ENCODE measurements around the gene NCAM1. TPM values are rescaled to one million over a fixed set of nuclear protein-coding genes. Genes with fewer than 3 reads are reported as not detected.
A peak's percentile ranks its signal among the peaks of the same experiment; 100 is the strongest.

The NCAM1 gene
- total RNA-seq, 1 donor from 2014 or later: 3.3 TPM

GRCh38 chr11:113163291-113164030 is 202.2 kb downstream of the NCAM1 start:
- no peak overlapping the region for H3K4me3 ChIP-seq
- H3K4me1 ChIP-seq: peaks cover 0 to 22% of the 10 kb centered on the region in 2 donors
- TF ChIP-seq CTCF (IDR thresholded peaks at IDR 0.05): no peak
- peak overlapping the region; percentile 28 to 44 for H3K27ac ChIP-seq
- no peaks in the 10 kb centered on the region for H3K27me3 ChIP-seq
- no peak for DNase-seq (ENCODE audit: low spot score in 2 of 2)
- intact Hi-C loops (cut with DNase I): loop anchor here (5.0 kb wide), 3 partner anchors 51 to 871 kb away; no protein-coding TSS in a partner anchor
- no peaks in the 10 kb centered on the region for H3K9me3 ChIP-seq
- H3K36me3 ChIP-seq: no peaks in the 10 kb centered on the region

GRCh38 chr11:113166280-113166679 is 205.1 kb downstream of the NCAM1 start:
- H3K27ac ChIP-seq: no peak overlapping the region
- no peak overlapping the region for H3K4me3 ChIP-seq
- H3K36me3 ChIP-seq: no peaks in the 10 kb centered on the region
- intact Hi-C loops (cut with DNase I): no loop called here
- no peak for DNase-seq (ENCODE audit: low spot score in 2 of 2)
- H3K4me1 ChIP-seq: peaks cover 0 to 11% of the 10 kb centered on the region in 2 donors
- no peaks in the 10 kb centered on the region for H3K9me3 ChIP-seq
- no peak for TF ChIP-seq CTCF (IDR thresholded peaks at IDR 0.05)
- no peaks in the 10 kb centered on the region for H3K27me3 ChIP-seq

- intact Hi-C loops (cut with DNase I): no loop called here
- Histone ChIP-seq H3K27ac (no peak overlapping the region), H3K27me3 (no peaks in the 10 kb centered on the region)
Observed at GRCh38 chr11:113167599-113167998, 206.4 kb downstream of the NCAM1 start.

GRCh38 chr11:113168354-113169342 is 207.4 kb downstream of the NCAM1 start:
- H3K27me3 ChIP-seq: no peaks in the 10 kb centered on the region
- no peaks in the 10 kb centered on the region for H3K36me3 ChIP-seq
- no peak for TF ChIP-seq CTCF (IDR thresholded peaks at IDR 0.05)
- no peak overlapping the region for H3K4me3 ChIP-seq
- H3K4me1 ChIP-seq: no peaks in the 10 kb centered on the region
- no peak overlapping the region for H3K27ac ChIP-seq
- no peaks in the 10 kb centered on the region for H3K9me3 ChIP-seq
- DNase-seq (ENCODE audit: low spot score in 2 of 2): no peak
- intact Hi-C loops (cut with DNase I): no loop called here

More at GRCh38 chr11:113167599-113167998, 206.4 kb downstream of the NCAM1 start:
- Histone ChIP-seq H3K9me3 (no peaks in the 10 kb centered on the region), H3K4me1 (peaks cover 0 to 6% of the 10 kb centered on the region in 2 donors), H3K4me3 (no peak overlapping the region), H3K36me3 (no peaks in the 10 kb centered on the region)
- no peak for TF ChIP-seq CTCF (IDR thresholded peaks at IDR 0.05)
- no peak for DNase-seq (ENCODE audit: low spot score in 2 of 2)

- Histone ChIP-seq H3K27me3 (no peaks in the 10 kb centered on the region), H3K4me3 (no peak overlapping the region), H3K27ac (no peak overlapping the region), H3K36me3 (no peaks in the 10 kb centered on the region), H3K4me1 (peaks cover 0 to 4% of the 10 kb centered on the region in 2 donors), H3K9me3 (no peaks in the 10 kb centered on the region)
- DNase-seq (ENCODE audit: low spot score in 2 of 2): no peak
- intact Hi-C loops (cut with DNase I): no loop called here
- TF ChIP-seq CTCF (IDR thresholded peaks at IDR 0.05): no peak
Observed at GRCh38 chr11:113172382-113172951, 211.2 kb downstream of the NCAM1 start.

Data from ascending aorta (tissue), 2 donors.